H54 (cell line): Measurements from ENCODE around the gene TPMT.
A peak's percentile ranks its signal among the peaks of the same experiment; 100 is the strongest.
"Not testable (repeated sequence)": the region's sequence is repeated elsewhere in the genome, so short reads cannot be mapped to it uniquely, and the experiment has no call there.

ENCODE experiments used
- DNase-seq: peaks from one replicate; pipeline ENCODE4 v3.0.0; 2011; ENCODE audit warnings: low spot score, mixed read lengths; ENCODE audit not compliant: insufficient read length
- FAIRE-seq: peaks from 3 replicates; lab custom pipeline; 2011; peaks lifted over from hg19 to GRCh38; lab: Jason Lieb, UNC
- POLR2A ChIP-seq: IDR thresholded peaks from 2 replicates; pipeline ENCODE4 v1.6.1; 2011; ENCODE audit warnings: low read depth, mild to moderate bottlenecking, low read length

Gene TPMT

GRCh38 chr6:18154507-18155149, at the start of gene TPMT:
Gene TPMT (minus strand): TSS chr6:18155077. CDS start chr6:18149127, 5,950 bp downstream.
- FAIRE-seq (no peak), DNase-seq (peak; percentile 69)
- peak; percentile 78 for TF ChIP-seq POLR2A

DNA sequence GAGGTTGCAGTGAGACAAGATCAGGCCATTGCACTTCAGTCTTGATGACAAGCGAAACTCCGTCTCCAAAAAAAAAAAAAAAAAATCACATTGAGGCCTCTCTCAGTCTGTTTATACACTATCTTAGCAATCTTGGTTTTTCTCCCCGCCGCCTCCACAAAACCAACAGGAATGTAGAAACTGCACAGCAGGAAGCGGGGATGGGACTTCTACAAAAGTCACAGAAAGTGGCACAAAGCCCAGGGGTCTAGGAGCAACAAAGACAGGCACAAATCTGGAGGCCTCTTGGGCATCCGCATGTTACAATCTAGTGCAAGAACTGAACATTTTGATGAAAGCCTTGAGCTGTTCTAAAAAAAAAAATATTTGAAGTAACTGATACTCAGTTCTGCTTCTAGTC, 48.9 kb upstream of the TPMT start:
- DNase-seq (no peak), FAIRE-seq (no peak)
- TF ChIP-seq POLR2A = no peak

- TF ChIP-seq POLR2A = no peak
- no peak for FAIRE-seq
- no peak for DNase-seq
Observed at GRCh38 chr6:18192026-18192425, 37.1 kb upstream of the TPMT start.

GRCh38 chr6:18189196-18189595, 34.3 kb upstream of the TPMT start:
- no peak for TF ChIP-seq POLR2A
- DNase-seq = no peak
- no peak for FAIRE-seq

- FAIRE-seq (no peak), DNase-seq (no peak)
- no peak for TF ChIP-seq POLR2A
Observed at GRCh38 chr6:18187701-18188100, 32.8 kb upstream of the TPMT start.

- no peak for DNase-seq
- no peak for TF ChIP-seq POLR2A
- FAIRE-seq = no peak
Observed at GRCh38 chr6:18186540-18187250, 31.8 kb upstream of the TPMT start.

GRCh38 chr6:18186033-18186432, 31.2 kb upstream of the TPMT start:
- no peak for FAIRE-seq
- no peak for TF ChIP-seq POLR2A
- DNase-seq = no peak

DNA sequence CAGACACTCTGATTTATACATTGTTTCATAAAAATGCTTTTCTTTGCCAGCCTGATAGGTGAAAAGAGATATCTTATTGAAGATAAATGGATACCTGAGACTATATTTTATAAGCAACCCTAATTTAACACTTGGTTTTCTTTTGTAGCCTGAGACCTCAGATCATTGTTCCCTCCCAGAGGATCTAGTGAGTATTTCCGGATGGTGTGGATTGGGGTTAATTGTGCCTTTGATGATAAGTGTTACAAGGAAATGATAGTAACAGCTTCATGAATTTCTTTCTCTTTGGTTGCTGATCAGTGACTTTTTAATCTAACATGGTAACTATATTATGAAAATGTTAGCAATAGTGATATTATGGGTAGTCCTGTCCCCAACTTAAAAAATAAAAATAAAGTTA, 30.7 kb upstream of the TPMT start:
- DNase-seq (no peak), FAIRE-seq (no peak)
- no peak for TF ChIP-seq POLR2A

DNA sequence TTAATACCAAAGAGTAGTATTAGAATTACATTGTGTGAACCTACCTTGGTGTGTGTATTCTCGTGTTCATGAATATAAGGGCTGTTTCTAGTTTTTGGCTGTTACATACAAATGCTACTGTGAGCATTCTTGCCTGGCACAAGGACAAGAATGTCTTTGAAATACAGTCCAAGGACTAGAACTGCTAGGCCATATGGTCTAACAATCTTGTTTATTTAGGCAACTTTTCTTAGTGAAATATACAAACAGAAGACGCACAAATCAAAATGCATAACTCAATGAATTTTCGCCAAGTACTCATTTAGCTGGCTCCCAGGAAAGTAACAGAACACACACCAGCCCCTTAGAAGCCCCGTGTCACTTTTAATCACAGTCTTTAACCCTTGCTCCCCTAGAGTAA, 28.9 kb upstream of the TPMT start:
- TF ChIP-seq POLR2A = no peak
- FAIRE-seq = peak; percentile 33
- DNase-seq = no peak

DNA sequence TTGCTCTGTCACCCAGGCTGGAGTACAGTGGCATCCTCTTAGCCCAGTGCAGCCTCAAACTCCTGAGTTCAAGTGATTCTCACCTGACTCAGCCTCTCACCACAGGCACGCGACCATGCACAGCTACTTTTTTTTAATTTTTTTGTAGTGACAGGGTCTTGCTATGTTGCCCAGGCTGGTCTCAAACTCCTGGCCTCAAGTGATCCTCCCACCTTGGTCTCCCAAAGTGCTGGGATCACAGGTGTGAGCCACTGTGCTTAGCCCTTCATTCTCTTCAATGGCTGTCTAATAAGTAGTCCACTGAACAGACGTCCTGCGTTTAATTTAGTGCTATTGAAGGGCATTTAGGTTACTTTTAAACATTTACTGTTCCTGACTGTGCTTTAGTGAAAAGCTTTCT, 27.7 kb upstream of the TPMT start:
- DNase-seq (no peak), FAIRE-seq (no peak)
- TF ChIP-seq POLR2A = no peak

- no peak for TF ChIP-seq POLR2A
- DNase-seq (no peak), FAIRE-seq (no peak)
Observed at GRCh38 chr6:18179770-18180356, 25.0 kb upstream of the TPMT start.

DNA sequence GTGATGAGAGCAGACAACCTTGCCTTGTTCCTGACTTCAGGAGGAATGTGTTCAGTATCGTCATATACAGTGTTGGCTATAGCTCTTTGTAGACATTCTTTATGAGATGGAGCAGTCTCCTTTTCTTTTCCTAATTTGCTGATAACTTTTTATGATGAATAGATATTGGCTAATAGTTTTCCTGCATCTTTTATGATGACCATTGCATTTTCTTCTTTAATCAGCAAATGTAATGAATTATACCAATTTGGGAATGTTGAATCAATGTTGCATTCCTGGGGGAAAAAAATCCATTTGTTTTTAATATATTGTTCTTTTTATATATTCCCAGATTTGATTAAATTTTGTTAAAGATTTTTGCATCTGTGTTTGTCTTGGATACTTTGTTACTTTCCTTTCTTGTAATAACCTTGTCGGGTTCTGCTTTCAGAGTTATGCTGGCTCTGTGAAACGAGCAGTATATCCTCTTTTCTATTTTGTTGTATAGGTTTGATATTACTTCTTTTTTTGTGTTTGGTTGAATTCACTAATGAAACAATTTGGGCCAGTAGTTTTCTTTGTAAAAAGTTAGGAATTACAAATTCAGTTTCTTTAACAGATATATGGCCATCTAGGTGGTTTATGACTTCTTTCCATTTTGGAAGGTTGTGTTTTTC, 24.2 kb upstream of the TPMT start:
- FAIRE-seq = no peak
- no peak for DNase-seq
- TF ChIP-seq POLR2A = no peak

- FAIRE-seq = no peak
- no peak for DNase-seq
- no peak for TF ChIP-seq POLR2A
Observed at GRCh38 chr6:18177286-18177965, 22.5 kb upstream of the TPMT start.

DNA sequence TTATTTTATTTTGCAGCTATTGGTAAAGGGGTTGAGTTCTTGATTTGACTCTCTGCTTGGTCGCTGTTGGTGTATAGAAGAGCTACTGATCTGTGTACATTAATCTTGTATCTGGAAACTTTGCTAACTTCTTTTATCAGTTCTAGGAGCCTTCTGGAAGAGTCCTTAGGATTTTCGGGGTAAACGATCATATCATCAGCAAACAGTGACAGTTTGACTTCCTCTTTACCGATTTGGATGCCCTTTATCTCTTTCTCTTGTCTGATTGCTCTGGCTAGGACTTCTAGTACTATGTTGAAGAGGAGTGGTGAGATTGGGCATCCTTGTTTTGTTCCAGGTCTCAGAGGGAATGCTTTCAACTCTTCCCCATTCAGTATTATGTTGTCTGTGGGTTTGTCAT, 21.3 kb upstream of the TPMT start:
- not testable (repeated sequence) for DNase-seq, FAIRE-seq

DNA sequence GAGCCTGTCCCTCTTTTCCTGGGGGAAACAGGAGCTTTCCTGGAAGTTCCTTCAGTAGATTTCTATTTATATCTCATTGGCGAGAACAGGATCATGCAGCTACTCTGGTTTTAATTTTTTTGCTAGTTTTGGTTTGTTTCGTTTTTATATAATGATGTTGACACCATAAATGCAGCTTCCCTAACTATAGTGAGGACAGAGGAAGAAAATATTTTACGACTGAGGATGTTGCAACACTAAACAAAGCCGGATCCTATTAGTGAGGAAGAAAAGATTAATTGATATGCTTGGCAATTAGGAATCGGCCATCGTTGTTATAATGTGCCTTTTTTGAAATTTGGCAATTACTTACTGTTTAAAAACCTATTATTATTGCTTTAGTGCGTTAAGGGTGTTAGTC, 17.0 kb upstream of the TPMT start:
- TF ChIP-seq POLR2A = no peak
- FAIRE-seq (no peak), DNase-seq (no peak)
